Breast epithelium (tissue), 3 donors: Measurements from ENCODE around the gene ATAD3A.

Source experiments
- CTCF ChIP-seq, 3 donors: fragments of 450-650 bp; IDR thresholded peaks; one replicate each; pipeline ENCODE4 v1.5.1; 2016 to 2017; ENCODE audit warnings: antibody characterized with exemption in 3 of 3, mild to moderate bottlenecking in 3 of 3, moderate library complexity in 3 of 3
- POLR2AphosphoS5 ChIP-seq, 3 donors: sonication (generic); formaldehyde crosslinking; IDR thresholded peaks; one replicate each; pipeline ENCODE4 v1.6.1; 2017; ENCODE audit warnings: antibody characterized with exemption in 3 of 3

DNA sequence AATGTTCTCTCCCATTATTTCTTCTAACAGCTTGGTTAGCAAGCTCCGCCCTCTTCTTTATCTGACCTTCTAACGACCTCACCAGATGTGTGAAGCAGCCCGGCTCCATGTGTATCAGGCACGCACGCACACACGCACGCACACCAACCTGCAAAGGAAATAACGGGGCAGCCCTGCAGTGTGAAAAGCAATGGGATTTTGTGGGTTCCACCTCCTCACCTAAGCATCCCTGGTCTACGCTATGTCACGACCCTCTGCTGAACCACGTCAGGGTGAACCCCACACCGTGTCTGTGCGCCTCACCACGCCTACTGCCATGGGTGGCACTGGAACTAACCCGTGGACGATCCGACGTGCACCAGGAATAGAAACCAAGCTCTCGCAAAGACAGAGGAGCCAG lies 52.3 kb downstream of the ATAD3A start:
- TF ChIP-seq POLR2AphosphoS5 (IDR thresholded peaks at IDR 0.05) (no peak), CTCF (IDR thresholded peaks at IDR 0.05) (no peak)
